Measurements from ENCODE around the gene ABLIM1.

Gene ABLIM1

GRCh38 chr10:114645706-114646105, 12.4 kb downstream of the ABLIM1 start:
- H3K27ac ChIP-seq (ENCODE audit: extremely low read depth, low read depth, low read length), result no peak overlapping the region
- H3K36me3 ChIP-seq (ENCODE audit: control insufficient read depth in 2 of 2, insufficient read depth in 1 of 2, low read length in 2 of 2), result no peaks in the 10 kb centered on the region
- TF ChIP-seq ZSCAN30 (tag by site-specific recombination; IDR thresholded peaks at IDR 0.05) (no peak), ZNF76 (tag by site-specific recombination; IDR thresholded peaks at IDR 0.05; ENCODE audit: borderline replicate concordance, low read depth) (no peak), WT1 (tag by site-specific recombination; IDR thresholded peaks at IDR 0.05) (no peak)
- POLR2A ChIA-PET, result interaction anchor here (0.6 kb wide), 1 partner anchor 12 kb away, joined by 3 read pairs; no protein-coding TSS in a partner anchor
- peaks cover 19% of the 10 kb centered on the region for H3K4me1 ChIP-seq (ENCODE audit: control insufficient read depth, insufficient read depth, low read length)
- H3K9me3 ChIP-seq (ENCODE audit: control insufficient read depth, insufficient read depth, low read depth, low read length), result no peaks in the 10 kb centered on the region
- H3K4me3 ChIP-seq (ENCODE audit: low read depth, low read length), result no peak overlapping the region
- CTCF ChIA-PET, result no interaction called here

GRCh38 chr10:114643158-114643557, 14.9 kb downstream of the ABLIM1 start:
- POLR2A ChIA-PET, result no interaction called here
- Histone ChIP-seq H3K9me3 (ENCODE audit: control insufficient read depth, insufficient read depth, low read depth, low read length) (no peaks in the 10 kb centered on the region), H3K27ac (ENCODE audit: extremely low read depth, low read depth, low read length) (no peak overlapping the region), H3K36me3 (ENCODE audit: control insufficient read depth in 2 of 2, insufficient read depth in 1 of 2, low read length in 2 of 2) (no peaks in the 10 kb centered on the region), H3K4me3 (ENCODE audit: low read depth, low read length) (no peak overlapping the region), H3K4me1 (ENCODE audit: control insufficient read depth, insufficient read depth, low read length) (peaks cover 20% of the 10 kb centered on the region)
- TF ChIP-seq ZNF23 (tag by site-specific recombination; IDR thresholded peaks at IDR 0.05; ENCODE audit: borderline replicate concordance), result no peak
- TF ChIP-seq ZBTB8A (tag by site-specific recombination; IDR thresholded peaks at IDR 0.05), result no peak
- TF ChIP-seq GLI4 (tag by site-specific recombination; IDR thresholded peaks at IDR 0.05), result no peak
- no peak for TF ChIP-seq CTCF (tag by site-specific recombination; IDR thresholded peaks at IDR 0.05)
- TF ChIP-seq KLF16 (tag by site-specific recombination; IDR thresholded peaks at IDR 0.05), result no peak
- TF ChIP-seq ZBTB44 (tag by site-specific recombination; IDR thresholded peaks at IDR 0.05), result no peak
- no peak for TF ChIP-seq KLF10 (tag by site-specific recombination; IDR thresholded peaks at IDR 0.05)
- TF ChIP-seq ZNF341 (tag by site-specific recombination; IDR thresholded peaks at IDR 0.05; ENCODE audit: low read depth), result no peak
- no peak for TF ChIP-seq ZBTB26 (tag by site-specific recombination; optimal IDR thresholded peaks at IDR 0.05)
- no peak for TF ChIP-seq ZNF146 (tag by site-specific recombination; IDR thresholded peaks at IDR 0.05)
- no peak for TF ChIP-seq ZNF223 (tag by site-specific recombination; IDR thresholded peaks at IDR 0.05)
- no peak for TF ChIP-seq ZNF624 (tag by site-specific recombination; IDR thresholded peaks at IDR 0.05)
- TF ChIP-seq ATF2 (tag by site-specific recombination; IDR thresholded peaks at IDR 0.05; ENCODE audit: low read depth), result no peak
- TF ChIP-seq HOXD13 (CRISPR knock-in tag; IDR thresholded peaks at IDR 0.05; ENCODE audit: borderline replicate concordance), result no peak
- no peak for TF ChIP-seq ZNF335 (tag by site-specific recombination; conservative IDR thresholded peaks at IDR 0.05)
- no peak for TF ChIP-seq ZNF423 (tag by site-specific recombination; IDR thresholded peaks at IDR 0.05)
- no peak for TF ChIP-seq ZNF133 (tag by site-specific recombination; IDR thresholded peaks at IDR 0.05)
- no peak for TF ChIP-seq ZFHX2 (tag by site-specific recombination; conservative IDR thresholded peaks at IDR 0.05)
- CTCF ChIA-PET, result no interaction called here
